ENCODE results near the gene AQR.
"Not testable (repeated sequence)": the region's sequence is repeated elsewhere in the genome, so short reads cannot be mapped to it uniquely, and the experiment has no call there.

AQR gene

GRCh38 chr15:34812369-34812768 lies 157.2 kb downstream of the AQR start:
- DNase-seq: no peak

GRCh38 chr15:34810443-34811129 lies 159.0 kb downstream of the AQR start:
- no peak for DNase-seq

GRCh38 chr15:34809186-34809585 lies 160.4 kb downstream of the AQR start:
- no peak for DNase-seq

GRCh38 chr15:34808016-34808415 lies 161.5 kb downstream of the AQR start:
- no peak for DNase-seq

- not testable (repeated sequence) for DNase-seq
Measured at GRCh38 chr15:34807241-34807640, 162.3 kb downstream of the AQR start.

GRCh38 chr15:34804776-34805175 lies 164.8 kb downstream of the AQR start:
- no peak for DNase-seq

GRCh38 chr15:34804113-34804512 lies 165.4 kb downstream of the AQR start:
- no peak for DNase-seq

- no peak for DNase-seq
Measured at GRCh38 chr15:34802803-34803750, 166.5 kb downstream of the AQR start.

- DNase-seq: no peak
Measured at GRCh38 chr15:34802371-34802770, 167.2 kb downstream of the AQR start.
